GM12865 (cell line): ENCODE data around the gene NCBP3.

ENCODE experiments used
- DNase-seq: peaks from one replicate; pipeline ENCODE4 v3.0.0; 2010; ENCODE audit warnings: low read depth
- H3K4me3 ChIP-seq: 2 replicates; pipeline ENCODE4 v1.5.1; 2011; ENCODE audit warnings: mild to moderate bottlenecking, low read depth, low read length, control low read depth
- CTCF ChIP-seq: IDR thresholded peaks from 2 replicates; pipeline ENCODE4 v1.5.1; 2011; ENCODE audit warnings: low read length, control low read depth, low read depth, inconsistent platforms; ENCODE audit not compliant: insufficient read depth; ENCODE audit errors: missing control alignments

The NCBP3 gene

GRCh38 chr17:3887804-3888203 is 41.8 kb upstream of the NCBP3 start:
- DNase-seq: no peak
- no peak for TF ChIP-seq CTCF
- no peak overlapping the region for H3K4me3 ChIP-seq

- DNase-seq: no peak
- TF ChIP-seq CTCF: no peak
- H3K4me3 ChIP-seq: no peak overlapping the region
Measured at GRCh38 chr17:3887394-3887793, 41.3 kb upstream of the NCBP3 start.

GRCh38 chr17:3886776-3887175 is 40.7 kb upstream of the NCBP3 start:
- H3K4me3 ChIP-seq: no peak overlapping the region
- TF ChIP-seq CTCF: no peak
- DNase-seq: no peak

GRCh38 chr17:3885970-3886369 is 39.9 kb upstream of the NCBP3 start:
- no peak for DNase-seq
- TF ChIP-seq CTCF: no peak
- H3K4me3 ChIP-seq: no peak overlapping the region

GRCh38 chr17:3885271-3885670 is 39.2 kb upstream of the NCBP3 start:
- no peak for DNase-seq
- no peak for TF ChIP-seq CTCF

GRCh38 chr17:3884188-3884587 is 38.1 kb upstream of the NCBP3 start:
- DNase-seq: no peak
- H3K4me3 ChIP-seq: no peak overlapping the region
- TF ChIP-seq CTCF: no peak

More at GRCh38 chr17:3885271-3885670, 39.2 kb upstream of the NCBP3 start:
- no peak overlapping the region for H3K4me3 ChIP-seq

- no peak overlapping the region for H3K4me3 ChIP-seq
- no peak for DNase-seq
- no peak for TF ChIP-seq CTCF
Measured at GRCh38 chr17:3882276-3882675, 36.2 kb upstream of the NCBP3 start.
